HCT116 (cell line): Measurements from ENCODE around the gene TNNC2. TPM values are rescaled to one million over a fixed set of nuclear protein-coding genes. Genes with fewer than 3 reads are reported as not detected.

Experiments used
- ATAC-seq: fragments of 200-7000 bp; cut with Tn5 transposase; 2 replicates; pipeline ENCODE4 v1.9.1; 2020; ENCODE audit warnings: mild to moderate bottlenecking, moderate library complexity
- BruUV-seq: library from RNA; stranded (reverse); fragments of 400-500 nt; replicated peaks from 2 replicates; lab custom pipeline; 2021; lab: Mats Ljungman, UMichigan
- CTCF ChIA-PET: fragments of 300-600 bp; sonication (Branson Sonifier 250); formaldehyde crosslinking; loops from one replicate; lab custom pipeline; 2021; ENCODE audit warnings: antibody characterized with exemption; lab: Charles Lee
- POLR2A ChIA-PET: fragments of 300-600, 350-600 bp; sonication (Branson Sonifier 250); formaldehyde crosslinking; loops from one replicate; lab custom pipeline; 2021; ENCODE audit warnings: antibody characterized with exemption; lab: Charles Lee
- RAD21 ChIA-PET, 2 experiments: fragments of 300-600 bp; sonication (Branson Sonifier 250); formaldehyde crosslinking; loops; one replicate each; lab custom pipeline; 2023; ENCODE audit warnings: low total read pairs in 2 of 2; ENCODE audit not compliant: uncharacterized antibody in 2 of 2, unreplicated experiment in 2 of 2, low non-redundant PET in 1 of 2; lab: Charles Lee
- DNase-seq: peaks from one replicate; pipeline ENCODE4 v3.0.0-alpha.2; 2010; ENCODE audit warnings: low read depth, low spot score
- H2AFZ ChIP-seq: fragments of 200-600 bp; shearing (Covaris generic), sonication (generic); 2 replicates; pipeline ENCODE4 v1.6.1; 2017; ENCODE audit warnings: low read depth, mixed run types, mixed read lengths, antibody characterized with exemption, low read length; ENCODE audit not compliant: poor library complexity, severe bottlenecking
- H3K27ac ChIP-seq: 2 replicates; pipeline ENCODE4 v1.5.1; 2012; ENCODE audit warnings: low read depth, low read length
- H3K27me3 ChIP-seq: fragments of 200-600 bp; sonication (generic); 2 replicates; pipeline ENCODE4 v1.6.1; 2016; ENCODE audit warnings: mixed run types, low read length, mixed read lengths; ENCODE audit not compliant: insufficient read depth
- H3K36me3 ChIP-seq, 2 experiments: fragments of 200-500 bp in 1 of 2; fragments of 200-600 bp in 1 of 2; sonication (Bioruptor generic) in 1 of 2; sonication (generic) in 1 of 2; 2 replicates each; pipeline versions ENCODE4 v1.5.1 to v1.6.1; 2014 to 2016; ENCODE audit warnings: low read length in 2 of 2, inconsistent platforms in 1 of 2, mixed read lengths in 1 of 2, mixed run types in 1 of 2; ENCODE audit not compliant: insufficient read depth in 2 of 2, control insufficient read depth in 1 of 2
- H3K4me1 ChIP-seq, 2 experiments: fragments of 200-600 bp in 1 of 2; sonication (generic) in 1 of 2; 2 replicates each; pipeline versions ENCODE4 v1.5.1 to v1.6.1; 2012 to 2017; ENCODE audit warnings: low read length in 2 of 2, inconsistent platforms in 1 of 2, mild to moderate bottlenecking in 1 of 2, mixed read lengths in 1 of 2, mixed run types in 1 of 2, moderate library complexity in 1 of 2; ENCODE audit not compliant: insufficient read depth in 2 of 2, control insufficient read depth in 1 of 2
- H3K4me2 ChIP-seq: fragments of 200-600 bp; sonication (generic); 2 replicates; pipeline ENCODE4 v1.6.1; 2017; ENCODE audit warnings: mixed run types, low read length, mixed read lengths
- H3K4me3 ChIP-seq, 2 experiments: fragments of 200-600 bp in 1 of 2; sonication (generic) in 1 of 2; replicated peaks in 1 of 2; 2 replicates each; pipeline ENCODE4 v1.5.1; 2011 to 2016; ENCODE audit warnings: low read length in 2 of 2, control low read depth in 1 of 2, low read depth in 1 of 2, mild to moderate bottlenecking in 1 of 2, mixed read lengths in 1 of 2, mixed run types in 1 of 2
- H3K79me2 ChIP-seq: fragments of 200-600 bp; sonication (generic); 2 replicates; pipeline ENCODE4 v1.6.1; 2017; ENCODE audit warnings: mild to moderate bottlenecking, mixed run types, low read length, moderate library complexity, mixed read lengths; ENCODE audit not compliant: insufficient read depth
- H3K9ac ChIP-seq: fragments of 200-600 bp; sonication (generic); 2 replicates; pipeline ENCODE4 v1.6.1; 2016; ENCODE audit warnings: low read length, mixed read lengths
- H3K9me2 ChIP-seq: fragments of 200-600 bp; sonication (generic), shearing (Covaris generic); 2 replicates; pipeline ENCODE4 v1.6.1; 2017; ENCODE audit warnings: mixed run types, mild to moderate bottlenecking, moderate library complexity; ENCODE audit not compliant: insufficient read depth
- H3K9me3 ChIP-seq, 2 experiments: fragments of 200-500 bp in 1 of 2; fragments of 200-600 bp in 1 of 2; sonication (Bioruptor generic) in 1 of 2; sonication (generic) in 1 of 2; 2 replicates each; pipeline ENCODE4 v1.6.1; 2014 to 2017; ENCODE audit warnings: low read length in 2 of 2, mixed read lengths in 2 of 2, inconsistent platforms in 1 of 2, low read depth in 1 of 2, mild to moderate bottlenecking in 1 of 2, mixed run types in 1 of 2, moderate library complexity in 1 of 2; ENCODE audit not compliant: control insufficient read depth in 1 of 2, insufficient read depth in 1 of 2
- H4K20me1 ChIP-seq: fragments of 200-600 bp; sonication (generic), shearing (Covaris generic); 2 replicates; pipeline ENCODE4 v1.6.1; 2017; ENCODE audit warnings: mixed run types, mild to moderate bottlenecking, moderate library complexity; ENCODE audit not compliant: insufficient read depth
- CEBPB ChIP-seq: IDR thresholded peaks from 2 replicates; pipeline ENCODE4 v1.6.1; 2012; ENCODE audit warnings: low read depth
- SIN3A ChIP-seq: IDR thresholded peaks from 2 replicates; pipeline ENCODE4 v1.6.1; 2012; ENCODE audit warnings: low read depth
- SRF ChIP-seq: IDR thresholded peaks from 2 replicates; pipeline ENCODE4 v1.6.1; 2012; ENCODE audit warnings: low read depth
- TCF7L2 ChIP-seq: IDR thresholded peaks from 2 replicates; pipeline ENCODE4 v1.7.0; 2011; ENCODE audit warnings: borderline replicate concordance, inconsistent platforms; ENCODE audit not compliant: insufficient read depth, insufficient read length; ENCODE audit errors: extremely low read depth
- YY1 ChIP-seq: IDR thresholded peaks from 2 replicates; pipeline ENCODE4 v1.6.1; 2011; ENCODE audit warnings: low read length, low read depth, moderate library complexity, mild to moderate bottlenecking; ENCODE audit not compliant: insufficient replicate concordance; ENCODE audit errors: extremely low read depth
- ZNF274 ChIP-seq: fragments of 200-500 bp; sonication (Bioruptor generic); IDR thresholded peaks from 2 replicates; pipeline ENCODE4 v1.6.1; 2014; ENCODE audit warnings: mild to moderate bottlenecking, low read depth, low read length, inconsistent platforms
- intact Hi-C: fragments of 100-400 bp; cut with micrococcal nuclease; formaldehyde crosslinking; loops from 2 replicates; pipeline ENCODE4 v1.10.0; 2022
- total RNA-seq: library from RNA; stranded (reverse); gene quantifications from one replicate; pipeline ENCODE4 v1.2.1, GENCODE V29; 2021; ENCODE audit not compliant: unreplicated experiment
- TF ChIP-seq, protein P1 (sequence below): IDR thresholded peaks from 2 replicates; pipeline ENCODE4 v1.6.1; 2012
- TF ChIP-seq, protein P2 (sequence below), 3 experiments: fragments of 200-600 bp in 1 of 3; sonication (generic) in 1 of 3; IDR thresholded peaks in 2 of 3; conservative IDR thresholded peaks in 1 of 3; 2 replicates each; pipeline ENCODE4 v1.5.1; 2012 to 2017; ENCODE audit warnings: low read depth in 2 of 3, low read length in 2 of 3, antibody characterized with exemption in 1 of 3, borderline replicate concordance in 1 of 3, control low read depth in 1 of 3, mild to moderate bottlenecking in 1 of 3, mixed read lengths in 1 of 3, mixed run types in 1 of 3, moderate library complexity in 1 of 3; ENCODE audit not compliant: insufficient read depth in 1 of 3

TNNC2 gene
- total RNA-seq, 1 experiment from 2014 or later = not detected

- H4K20me1 ChIP-seq = no peaks in the 10 kb centered on the region
- H3K9ac ChIP-seq = no peak overlapping the region
- H3K4me2 ChIP-seq = no peak overlapping the region
- no TSS peak for BruUV-seq
- no peak overlapping the region for H3K27ac ChIP-seq
- no peak for ATAC-seq
- POLR2A ChIA-PET = no interaction called here
- no peaks in the 10 kb centered on the region for H3K4me1 ChIP-seq
- RAD21 ChIA-PET = no interaction called here
- TF ChIP-seq SRF (no peak), YY1 (no peak)
- TF ChIP-seq, all 23 proteins: peak for 0
- CTCF ChIA-PET = no interaction called here
- no peaks in the 10 kb centered on the region for H3K27me3 ChIP-seq
- intact Hi-C loops = no loop called here
- DNase-seq = no peak
- no peak overlapping the region for H3K4me3 ChIP-seq
- peaks cover 0 to 2% of the 10 kb centered on the region in 2 experiments; a peak in 2 of 4 replicates for H3K36me3 ChIP-seq
- no peaks in the 10 kb centered on the region for H3K9me3 ChIP-seq
- H3K9me2 ChIP-seq = no peaks in the 10 kb centered on the region
- H2AFZ ChIP-seq = no peak overlapping the region
- no peaks in the 10 kb centered on the region for H3K79me2 ChIP-seq
Measured at GRCh38 chr20:45848969-45849582, 22.0 kb upstream of the TNNC2 start.

DNA sequence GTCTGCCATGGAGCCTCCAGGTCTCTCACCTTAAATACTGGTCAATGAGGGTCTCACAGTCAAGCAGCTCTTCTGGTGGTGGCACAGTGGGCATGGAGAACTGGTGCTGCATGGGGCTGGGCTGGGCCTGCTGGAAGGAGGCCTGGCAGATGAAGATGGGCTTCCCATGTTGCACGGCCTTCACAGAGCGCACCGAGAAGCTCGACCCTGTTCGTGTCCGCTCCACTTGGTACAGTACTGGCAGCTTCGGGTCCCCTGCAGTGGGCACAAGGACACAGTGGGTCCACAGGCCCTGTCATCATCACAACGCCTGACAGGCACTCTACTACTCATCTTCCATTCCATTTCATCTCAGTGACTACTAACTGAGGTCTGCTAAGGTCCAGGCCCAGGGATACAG, 21.3 kb upstream of the TNNC2 start:
- Histone ChIP-seq H3K4me2 (no peak overlapping the region), H3K9ac (no peak overlapping the region), H3K27me3 (no peaks in the 10 kb centered on the region), H3K9me2 (no peaks in the 10 kb centered on the region), H3K27ac (no peak overlapping the region), H3K79me2 (no peaks in the 10 kb centered on the region), H3K36me3 (peaks cover 0 to 2% of the 10 kb centered on the region in 2 experiments; a peak in 2 of 4 replicates), H2AFZ (no peak overlapping the region), H3K9me3 (no peaks in the 10 kb centered on the region), H4K20me1 (no peaks in the 10 kb centered on the region), H3K4me1 (no peaks in the 10 kb centered on the region), H3K4me3 (no peak overlapping the region)
- ChIA-PET RAD21 (no interaction called here), CTCF (no interaction called here), POLR2A (no interaction called here)
- no peak for DNase-seq
- intact Hi-C loops = no loop called here
- TF ChIP-seq, protein P1, sequence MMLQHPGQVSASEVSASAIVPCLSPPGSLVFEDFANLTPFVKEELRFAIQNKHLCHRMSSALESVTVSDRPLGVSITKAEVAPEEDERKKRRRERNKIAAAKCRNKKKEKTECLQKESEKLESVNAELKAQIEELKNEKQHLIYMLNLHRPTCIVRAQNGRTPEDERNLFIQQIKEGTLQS = no peak
- TF ChIP-seq, protein P2, sequence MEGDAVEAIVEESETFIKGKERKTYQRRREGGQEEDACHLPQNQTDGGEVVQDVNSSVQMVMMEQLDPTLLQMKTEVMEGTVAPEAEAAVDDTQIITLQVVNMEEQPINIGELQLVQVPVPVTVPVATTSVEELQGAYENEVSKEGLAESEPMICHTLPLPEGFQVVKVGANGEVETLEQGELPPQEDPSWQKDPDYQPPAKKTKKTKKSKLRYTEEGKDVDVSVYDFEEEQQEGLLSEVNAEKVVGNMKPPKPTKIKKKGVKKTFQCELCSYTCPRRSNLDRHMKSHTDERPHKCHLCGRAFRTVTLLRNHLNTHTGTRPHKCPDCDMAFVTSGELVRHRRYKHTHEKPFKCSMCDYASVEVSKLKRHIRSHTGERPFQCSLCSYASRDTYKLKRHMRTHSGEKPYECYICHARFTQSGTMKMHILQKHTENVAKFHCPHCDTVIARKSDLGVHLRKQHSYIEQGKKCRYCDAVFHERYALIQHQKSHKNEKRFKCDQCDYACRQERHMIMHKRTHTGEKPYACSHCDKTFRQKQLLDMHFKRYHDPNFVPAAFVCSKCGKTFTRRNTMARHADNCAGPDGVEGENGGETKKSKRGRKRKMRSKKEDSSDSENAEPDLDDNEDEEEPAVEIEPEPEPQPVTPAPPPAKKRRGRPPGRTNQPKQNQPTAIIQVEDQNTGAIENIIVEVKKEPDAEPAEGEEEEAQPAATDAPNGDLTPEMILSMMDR (IDR thresholded peaks at IDR 0.05 in 2 of 3, conservative IDR thresholded peaks at IDR 0.05 in 1 of 3; ENCODE audit: borderline replicate concordance in 1 of 3, insufficient read depth in 1 of 3, low read depth in 2 of 3, low read length in 2 of 3) = no peak
- no peak for TF ChIP-seq SIN3A
- TF ChIP-seq ZNF274 = no peak
- TF ChIP-seq CEBPB = no peak
- no peak for TF ChIP-seq TCF7L2
- BruUV-seq = no TSS peak
- ATAC-seq = no peak
